Measurements from ENCODE around the gene ORC5.

Gene ORC5

DNA sequence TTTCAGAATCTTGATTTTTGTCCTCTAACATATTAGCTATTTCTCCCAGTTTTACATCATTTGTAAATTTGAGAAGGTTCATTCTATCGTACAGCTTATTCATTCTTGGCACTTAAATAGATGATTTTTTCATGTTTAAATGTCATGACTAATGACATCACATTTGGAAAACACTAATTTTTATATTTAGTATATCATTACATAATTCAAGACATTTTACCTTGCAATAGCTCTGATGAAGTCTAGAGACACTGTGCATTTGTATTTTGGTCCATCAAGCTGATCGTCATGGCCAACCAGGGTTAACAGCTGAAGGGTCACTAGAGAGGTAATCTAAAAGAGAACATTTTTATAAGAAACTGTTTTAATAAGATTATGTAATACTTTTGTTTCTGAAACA, 71.3 kb downstream of the ORC5 start:
- DNase-seq (ENCODE audit: insufficient read length, low spot score) (no peak), FAIRE-seq (no peak)
- no peak for TF ChIP-seq SPI1 (IDR thresholded peaks at IDR 0.05; ENCODE audit: low read depth, low read length)
- TF ChIP-seq POLR2AphosphoS5 (IDR thresholded peaks at IDR 0.05; ENCODE audit: low read depth, low read length) = no peak
- TF ChIP-seq PAX5 (IDR thresholded peaks at IDR 0.05; ENCODE audit: insufficient read depth, low read length, severe bottlenecking) = no peak
- no peak for TF ChIP-seq POLR2A (IDR thresholded peaks at IDR 0.05; ENCODE audit: low read depth, low read length)
- no peak for TF ChIP-seq POU2F2 (IDR thresholded peaks at IDR 0.05; ENCODE audit: low read depth, low read length)
- no peak for TF ChIP-seq TAF1 (IDR thresholded peaks at IDR 0.05; ENCODE audit: low read depth, low read length)

DNA sequence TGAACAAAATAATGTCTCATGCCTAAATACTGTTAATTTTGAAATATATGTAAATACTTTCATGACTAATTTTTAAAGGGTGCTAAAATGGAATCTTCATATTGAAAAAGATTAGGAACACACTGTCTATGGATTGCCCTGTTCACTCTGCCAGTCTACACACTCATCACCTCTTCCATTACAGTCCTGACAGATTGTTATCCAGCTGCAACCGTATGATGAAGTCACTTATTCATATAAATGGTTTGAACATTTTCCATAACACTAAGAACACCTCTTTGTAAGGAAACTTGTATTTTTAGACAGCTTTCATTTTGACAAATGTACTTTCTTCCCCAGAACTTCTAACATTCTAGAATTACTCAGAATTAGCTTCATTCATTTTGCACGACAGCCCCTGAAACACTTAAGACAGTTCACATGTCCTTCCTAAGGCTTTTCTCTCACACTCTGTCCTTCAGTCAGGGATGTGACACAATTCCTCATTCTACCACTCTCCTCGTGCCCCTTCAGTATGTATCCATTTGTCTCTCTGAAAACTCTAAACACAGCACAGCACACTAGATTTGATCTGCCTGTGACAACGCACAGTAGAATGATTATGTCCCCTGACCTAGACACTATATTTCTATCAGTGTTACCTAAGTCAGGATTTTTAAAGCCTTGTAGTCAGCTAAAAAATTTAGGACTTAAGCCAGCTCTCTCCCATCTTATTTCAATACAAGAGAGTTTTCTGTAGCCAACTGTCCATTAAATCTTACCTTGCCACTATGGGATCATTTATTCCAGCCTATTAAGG, 71.9 kb downstream of the ORC5 start:
- TF ChIP-seq POU2F2 (IDR thresholded peaks at IDR 0.05; ENCODE audit: low read depth, low read length) (no peak), POLR2AphosphoS5 (IDR thresholded peaks at IDR 0.05; ENCODE audit: low read depth, low read length) (no peak), TAF1 (IDR thresholded peaks at IDR 0.05; ENCODE audit: low read depth, low read length) (no peak), POLR2A (IDR thresholded peaks at IDR 0.05; ENCODE audit: low read depth, low read length) (no peak), SPI1 (IDR thresholded peaks at IDR 0.05; ENCODE audit: low read depth, low read length) (no peak), PAX5 (IDR thresholded peaks at IDR 0.05; ENCODE audit: insufficient read depth, low read length, severe bottlenecking) (no peak)
- DNase-seq (ENCODE audit: insufficient read length, low spot score) (no peak), FAIRE-seq (peak; percentile 23)

GRCh38 chr7:104133238-104133637, 74.6 kb downstream of the ORC5 start:
- no peak for FAIRE-seq
- no peak for TF ChIP-seq POU2F2 (IDR thresholded peaks at IDR 0.05; ENCODE audit: low read depth, low read length)
- DNase-seq (ENCODE audit: insufficient read length, low spot score) = no peak

- TF ChIP-seq POU2F2 (IDR thresholded peaks at IDR 0.05; ENCODE audit: low read depth, low read length) (no peak), POLR2A (IDR thresholded peaks at IDR 0.05; ENCODE audit: low read depth, low read length) (no peak), POLR2AphosphoS5 (IDR thresholded peaks at IDR 0.05; ENCODE audit: low read depth, low read length) (no peak), PAX5 (IDR thresholded peaks at IDR 0.05; ENCODE audit: insufficient read depth, low read length, severe bottlenecking) (no peak), SPI1 (IDR thresholded peaks at IDR 0.05; ENCODE audit: low read depth, low read length) (no peak), TAF1 (IDR thresholded peaks at IDR 0.05; ENCODE audit: low read depth, low read length) (no peak)
- DNase-seq (ENCODE audit: insufficient read length, low spot score) = no peak
- FAIRE-seq = no peak
Measured at GRCh38 chr7:104130726-104131125, 77.1 kb downstream of the ORC5 start.

DNA sequence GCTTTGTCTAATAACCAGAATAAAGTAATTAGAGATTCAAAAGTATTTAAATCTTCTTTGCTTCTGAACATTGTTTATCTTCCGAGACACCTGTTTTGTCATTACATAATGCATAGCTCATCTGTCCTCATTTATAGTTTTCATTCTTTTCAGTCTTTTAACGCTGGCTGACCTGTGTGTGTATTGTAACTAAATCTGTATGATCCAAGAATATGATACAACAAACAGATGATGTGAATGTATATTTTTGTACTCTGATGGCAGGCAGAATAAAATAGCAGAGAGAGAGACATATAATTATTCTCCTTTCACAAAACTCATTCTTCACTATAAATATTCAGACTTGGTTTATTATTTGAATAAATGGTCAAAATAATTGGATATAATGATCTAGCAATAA, 80.6 kb downstream of the ORC5 start:
- TF ChIP-seq TAF1 (IDR thresholded peaks at IDR 0.05; ENCODE audit: low read depth, low read length) (no peak), POLR2AphosphoS5 (IDR thresholded peaks at IDR 0.05; ENCODE audit: low read depth, low read length) (no peak), POU2F2 (IDR thresholded peaks at IDR 0.05; ENCODE audit: low read depth, low read length) (no peak), PAX5 (IDR thresholded peaks at IDR 0.05; ENCODE audit: insufficient read depth, low read length, severe bottlenecking) (no peak), SPI1 (IDR thresholded peaks at IDR 0.05; ENCODE audit: low read depth, low read length) (no peak), POLR2A (IDR thresholded peaks at IDR 0.05; ENCODE audit: low read depth, low read length) (no peak)
- DNase-seq (ENCODE audit: insufficient read length, low spot score) = no peak
- FAIRE-seq = no peak

- DNase-seq (ENCODE audit: insufficient read length, low spot score) (no peak), FAIRE-seq (no peak)
- TF ChIP-seq POLR2AphosphoS5 (IDR thresholded peaks at IDR 0.05; ENCODE audit: low read depth, low read length) = no peak
- no peak for TF ChIP-seq PAX5 (IDR thresholded peaks at IDR 0.05; ENCODE audit: insufficient read depth, low read length, severe bottlenecking)
- TF ChIP-seq POU2F2 (IDR thresholded peaks at IDR 0.05; ENCODE audit: low read depth, low read length) = no peak
- no peak for TF ChIP-seq TAF1 (IDR thresholded peaks at IDR 0.05; ENCODE audit: low read depth, low read length)
- no peak for TF ChIP-seq SPI1 (IDR thresholded peaks at IDR 0.05; ENCODE audit: low read depth, low read length)
- TF ChIP-seq POLR2A (IDR thresholded peaks at IDR 0.05; ENCODE audit: low read depth, low read length) = no peak
Measured at GRCh38 chr7:104126411-104126841, 81.4 kb downstream of the ORC5 start.

- TF ChIP-seq POU2F2 (IDR thresholded peaks at IDR 0.05; ENCODE audit: low read depth, low read length) (no peak), SPI1 (IDR thresholded peaks at IDR 0.05; ENCODE audit: low read depth, low read length) (no peak), POLR2AphosphoS5 (IDR thresholded peaks at IDR 0.05; ENCODE audit: low read depth, low read length) (no peak), TAF1 (IDR thresholded peaks at IDR 0.05; ENCODE audit: low read depth, low read length) (no peak), PAX5 (IDR thresholded peaks at IDR 0.05; ENCODE audit: insufficient read depth, low read length, severe bottlenecking) (no peak), POLR2A (IDR thresholded peaks at IDR 0.05; ENCODE audit: low read depth, low read length) (no peak)
- DNase-seq (ENCODE audit: insufficient read length, low spot score) (no peak), FAIRE-seq (no peak)
Measured at GRCh38 chr7:104124893-104125477, 82.8 kb downstream of the ORC5 start.

DNA sequence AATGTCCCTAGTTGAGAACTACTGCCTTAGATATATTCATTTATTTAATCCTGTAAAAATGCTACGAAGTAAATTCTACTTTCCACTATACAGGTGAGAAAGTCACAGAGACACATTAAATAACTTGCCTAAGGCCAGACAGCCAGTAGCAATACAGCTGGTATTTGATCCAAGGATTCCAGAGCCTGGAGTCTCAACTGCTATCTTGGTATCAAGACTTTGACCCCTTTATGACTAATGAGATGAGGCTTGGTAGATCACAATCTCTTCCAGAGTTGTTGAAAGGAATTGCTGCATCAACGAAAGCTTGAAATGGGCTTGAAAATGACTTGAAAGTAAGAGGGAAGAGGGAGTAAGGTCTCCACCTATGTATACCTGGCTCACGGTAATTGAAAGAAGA, 83.3 kb downstream of the ORC5 start:
- DNase-seq (ENCODE audit: insufficient read length, low spot score) = no peak
- no peak for FAIRE-seq
- TF ChIP-seq TAF1 (IDR thresholded peaks at IDR 0.05; ENCODE audit: low read depth, low read length) = no peak

DNA sequence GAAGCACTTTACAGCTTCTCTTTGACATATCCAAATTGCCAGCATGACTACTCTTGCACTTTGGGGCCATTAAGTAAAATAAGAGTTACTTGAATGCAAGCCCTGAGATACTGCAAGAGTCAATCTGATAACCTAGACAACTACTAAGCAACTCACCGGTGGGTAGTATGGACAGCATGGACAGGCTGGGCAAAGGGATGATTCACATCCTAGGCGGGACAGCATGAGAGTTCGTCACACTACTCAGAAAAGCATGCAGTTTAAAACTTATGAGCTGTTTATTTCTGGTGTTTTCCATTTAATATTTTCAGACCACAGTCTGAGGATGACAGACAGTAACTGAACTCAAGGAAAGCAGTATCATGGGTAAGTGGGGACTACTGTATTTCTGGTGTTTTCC, 84.0 kb downstream of the ORC5 start:
- TF ChIP-seq TAF1 (IDR thresholded peaks at IDR 0.05; ENCODE audit: low read depth, low read length) (no peak), POLR2AphosphoS5 (IDR thresholded peaks at IDR 0.05; ENCODE audit: low read depth, low read length) (no peak), PAX5 (IDR thresholded peaks at IDR 0.05; ENCODE audit: insufficient read depth, low read length, severe bottlenecking) (no peak), SPI1 (IDR thresholded peaks at IDR 0.05; ENCODE audit: low read depth, low read length) (no peak), POLR2A (IDR thresholded peaks at IDR 0.05; ENCODE audit: low read depth, low read length) (no peak)
- DNase-seq (ENCODE audit: insufficient read length, low spot score) (no peak), FAIRE-seq (no peak)

- no peak for DNase-seq (ENCODE audit: insufficient read length, low spot score)
- TF ChIP-seq PAX5 (IDR thresholded peaks at IDR 0.05; ENCODE audit: insufficient read depth, low read length, severe bottlenecking) = no peak
- TF ChIP-seq POLR2AphosphoS5 (IDR thresholded peaks at IDR 0.05; ENCODE audit: low read depth, low read length) = no peak
- TF ChIP-seq TAF1 (IDR thresholded peaks at IDR 0.05; ENCODE audit: low read depth, low read length) = no peak
- TF ChIP-seq POU2F2 (IDR thresholded peaks at IDR 0.05; ENCODE audit: low read depth, low read length) = no peak
- no peak for TF ChIP-seq POLR2A (IDR thresholded peaks at IDR 0.05; ENCODE audit: low read depth, low read length)
- TF ChIP-seq SPI1 (IDR thresholded peaks at IDR 0.05; ENCODE audit: low read depth, low read length) = no peak
- FAIRE-seq = no peak
Measured at GRCh38 chr7:104113788-104114187, 94.0 kb downstream of the ORC5 start.
